GM19463 (cell line): ENCODE measurements around the gene DENND2D.
"Not testable (repeated sequence)": the region's sequence is repeated elsewhere in the genome, so short reads cannot be mapped to it uniquely, and the experiment has no call there.

Experiments used
- ATAC-seq: cut with Tn5 transposase; IDR thresholded peaks from one replicate; pipeline ENCODE4 v1.9.1; 2021; ENCODE audit warnings: mild to moderate bottlenecking, moderate library complexity; ENCODE audit not compliant: unreplicated experiment

The DENND2D gene

DNA sequence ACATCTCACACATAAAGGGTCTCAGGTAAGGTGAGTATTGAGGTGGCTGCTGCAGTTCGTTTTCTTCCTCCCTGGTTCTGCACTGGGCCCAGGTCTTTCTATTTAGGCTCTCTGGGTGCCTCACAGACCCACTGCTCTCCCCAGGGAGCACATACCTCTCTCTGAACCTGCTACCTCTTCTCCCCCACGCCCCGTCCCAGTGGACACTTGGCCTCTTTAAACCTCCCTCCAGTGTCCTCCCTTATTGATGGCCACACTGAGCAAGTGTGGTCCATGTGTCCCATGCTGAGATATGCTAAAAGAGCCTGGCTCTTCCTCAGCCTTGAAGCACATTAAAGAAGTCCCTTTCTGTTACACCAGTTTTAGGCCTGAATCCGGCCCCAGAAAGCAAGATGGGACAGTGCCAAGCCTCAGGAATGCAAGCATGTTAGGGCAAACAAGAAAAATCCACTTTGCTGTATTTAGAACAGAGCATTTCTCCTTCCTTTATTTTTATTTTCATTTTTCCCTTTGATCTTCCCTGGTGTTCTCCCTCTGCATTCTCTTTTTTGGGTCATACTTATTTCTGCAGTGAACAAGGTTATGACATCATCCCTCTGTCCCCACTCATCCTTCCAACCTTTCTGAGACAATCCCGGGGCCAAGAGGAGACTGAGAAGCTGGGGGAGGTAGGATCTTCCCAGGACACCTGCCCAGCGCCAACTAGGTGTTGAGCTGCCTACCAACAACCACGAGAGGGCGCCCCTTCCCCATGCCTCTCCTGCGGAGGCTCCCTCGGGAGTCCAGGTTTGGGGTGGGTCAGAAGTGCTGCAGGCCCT is 22.1 kb upstream of the DENND2D start:
- ATAC-seq = no peak

DNA sequence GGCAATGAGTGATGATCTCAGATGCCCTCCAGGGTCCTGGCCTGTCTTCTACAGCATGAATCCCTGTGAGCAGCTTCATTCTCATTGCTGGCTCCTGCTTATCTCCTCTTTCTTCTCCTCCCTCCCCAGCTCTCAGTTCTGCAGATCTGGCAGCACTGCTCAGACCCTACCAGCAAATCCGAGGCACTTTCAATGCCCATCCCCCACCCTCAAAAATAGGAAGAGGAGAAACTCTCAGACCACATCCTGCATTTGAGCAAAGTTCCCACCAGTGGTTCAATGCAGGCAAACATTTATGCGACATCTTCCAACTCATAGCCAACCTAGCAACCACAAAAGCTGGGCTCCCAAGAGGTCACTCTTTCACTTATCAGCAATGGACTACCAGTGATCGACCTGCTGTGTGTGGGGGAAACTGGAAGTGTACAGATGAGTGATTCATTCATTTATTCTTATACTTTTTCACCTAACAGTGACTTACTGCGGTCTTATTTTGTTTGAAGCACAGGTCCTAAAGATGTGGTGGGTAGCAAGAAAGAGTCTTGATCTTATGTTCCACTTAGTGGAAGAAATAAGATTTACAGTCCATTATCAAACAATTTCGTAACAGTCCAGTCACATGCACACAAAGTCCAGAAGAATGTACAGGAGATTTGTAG is 21.3 kb upstream of the DENND2D start:
- ATAC-seq = peak; percentile 62

DNA sequence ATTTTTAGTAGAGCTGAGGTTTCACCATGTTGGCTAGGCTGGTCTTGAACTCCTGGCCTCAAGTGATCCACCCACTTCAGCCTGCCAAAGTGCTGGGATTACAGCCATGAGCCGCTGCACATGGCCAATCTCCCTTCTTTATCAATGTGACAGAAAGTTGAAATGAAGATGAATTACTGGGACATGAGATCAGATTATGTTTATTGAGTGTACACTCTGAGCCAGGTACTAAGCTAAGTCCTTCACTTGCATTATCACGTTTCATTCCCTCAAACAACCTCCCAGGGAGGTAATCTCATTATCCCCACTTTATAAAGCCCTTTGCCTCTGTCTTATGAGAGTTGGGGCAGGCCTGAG is 20.8 kb upstream of the DENND2D start:
- no peak for ATAC-seq

DNA sequence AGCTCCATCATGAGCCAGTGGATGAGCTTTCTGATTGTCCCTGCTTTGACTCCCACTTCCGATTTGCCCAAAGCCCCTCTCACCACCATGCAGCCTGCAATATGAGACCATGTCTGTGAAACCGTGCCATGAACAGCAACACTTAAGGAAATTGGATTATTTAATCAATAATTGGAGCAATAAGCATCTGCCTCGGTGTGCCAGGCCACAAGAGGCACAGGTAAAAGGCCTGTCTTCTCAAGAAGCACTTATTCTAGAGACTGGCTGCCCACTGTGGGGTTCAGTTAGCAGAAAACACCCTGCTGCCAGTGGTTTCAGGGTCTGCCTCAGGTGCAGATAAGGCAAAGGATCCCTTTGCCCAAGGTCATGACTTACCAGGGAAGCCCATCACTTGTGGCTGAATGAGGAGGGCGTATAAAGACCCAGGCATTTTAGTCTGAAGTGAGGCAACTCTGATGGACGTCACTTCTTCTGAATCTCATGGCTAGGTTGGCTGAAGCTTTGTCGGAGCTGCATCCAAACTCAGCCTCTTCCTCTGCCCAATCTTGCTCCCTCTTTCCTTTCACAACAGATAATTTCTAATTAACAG is 19.9 kb upstream of the DENND2D start:
- ATAC-seq = no peak

DNA sequence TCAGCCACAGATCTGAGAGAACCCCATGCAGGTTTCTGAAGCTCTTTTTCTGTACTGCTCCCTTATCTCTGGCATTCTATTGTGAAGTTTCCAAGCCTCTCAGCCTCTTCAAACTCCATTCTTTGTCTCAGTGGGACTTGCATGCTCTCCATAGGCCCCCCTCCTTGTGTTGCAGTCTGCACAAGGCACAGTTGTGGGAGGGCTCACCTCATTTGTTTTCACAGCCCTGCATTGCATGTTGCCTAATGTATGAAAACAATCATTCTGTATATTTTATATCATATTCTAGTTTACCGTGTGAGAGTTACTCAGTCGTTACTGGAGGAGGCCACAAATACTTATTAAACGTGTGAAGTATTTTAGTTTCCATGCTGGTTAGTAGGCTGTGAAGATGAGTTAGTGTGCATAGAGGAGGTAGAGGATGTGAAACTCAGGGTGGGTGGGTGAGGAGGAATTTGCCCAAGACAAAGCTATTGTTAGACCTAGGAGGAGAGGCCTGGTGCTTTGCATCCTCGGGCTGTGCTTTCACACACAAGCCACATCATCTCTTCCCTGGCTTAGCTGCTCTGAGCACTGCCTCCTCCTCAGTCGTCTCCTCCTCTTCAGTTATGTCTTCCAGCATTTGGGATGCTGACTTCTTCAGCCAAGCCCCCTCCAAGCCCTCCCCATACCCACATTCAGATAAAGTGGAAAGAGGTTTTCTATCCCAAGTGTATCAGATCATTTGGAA is 19.3 kb upstream of the DENND2D start:
- peak; percentile 29 for ATAC-seq

DNA sequence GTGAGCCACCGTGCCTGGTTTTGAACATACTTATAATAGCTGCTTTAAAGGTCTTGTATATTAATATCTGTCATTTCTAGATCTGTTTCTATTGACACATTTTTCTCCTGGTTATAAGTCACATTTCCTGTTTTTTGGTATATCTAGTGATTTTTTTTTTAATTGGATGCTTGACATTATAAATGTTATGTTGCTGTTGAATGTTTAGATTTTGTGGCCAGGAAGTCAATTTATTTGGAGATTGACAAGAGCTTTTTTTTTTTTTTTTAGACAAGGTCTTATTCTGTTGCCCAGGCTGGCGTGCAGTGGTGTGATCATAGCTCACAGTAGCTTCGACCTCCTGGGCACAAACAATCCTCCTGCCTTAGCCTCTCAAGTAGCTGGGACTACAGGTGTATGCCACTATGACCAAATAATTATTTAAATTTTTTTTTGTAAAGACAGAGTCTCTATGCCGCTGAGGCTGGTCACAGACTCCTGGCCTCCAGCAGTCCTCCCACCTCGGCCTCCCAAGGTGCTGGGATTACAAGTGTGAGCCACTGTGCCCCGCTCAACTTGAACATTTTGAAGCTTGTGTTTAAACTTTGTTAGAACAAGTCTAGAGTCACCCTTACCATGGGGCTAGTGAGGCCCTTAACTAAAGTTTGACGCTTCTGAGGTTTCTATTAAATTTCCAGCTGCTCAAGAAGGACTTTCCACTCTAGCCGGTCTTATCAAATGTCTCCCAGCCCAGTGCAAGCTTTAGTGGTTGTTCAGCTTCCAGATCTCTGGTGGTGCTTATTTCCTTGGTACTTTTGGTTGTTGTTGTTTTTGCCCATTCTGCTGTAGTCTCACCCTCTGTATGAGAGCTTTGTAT is 18.5 kb upstream of the DENND2D start:
- no peak for ATAC-seq

DNA sequence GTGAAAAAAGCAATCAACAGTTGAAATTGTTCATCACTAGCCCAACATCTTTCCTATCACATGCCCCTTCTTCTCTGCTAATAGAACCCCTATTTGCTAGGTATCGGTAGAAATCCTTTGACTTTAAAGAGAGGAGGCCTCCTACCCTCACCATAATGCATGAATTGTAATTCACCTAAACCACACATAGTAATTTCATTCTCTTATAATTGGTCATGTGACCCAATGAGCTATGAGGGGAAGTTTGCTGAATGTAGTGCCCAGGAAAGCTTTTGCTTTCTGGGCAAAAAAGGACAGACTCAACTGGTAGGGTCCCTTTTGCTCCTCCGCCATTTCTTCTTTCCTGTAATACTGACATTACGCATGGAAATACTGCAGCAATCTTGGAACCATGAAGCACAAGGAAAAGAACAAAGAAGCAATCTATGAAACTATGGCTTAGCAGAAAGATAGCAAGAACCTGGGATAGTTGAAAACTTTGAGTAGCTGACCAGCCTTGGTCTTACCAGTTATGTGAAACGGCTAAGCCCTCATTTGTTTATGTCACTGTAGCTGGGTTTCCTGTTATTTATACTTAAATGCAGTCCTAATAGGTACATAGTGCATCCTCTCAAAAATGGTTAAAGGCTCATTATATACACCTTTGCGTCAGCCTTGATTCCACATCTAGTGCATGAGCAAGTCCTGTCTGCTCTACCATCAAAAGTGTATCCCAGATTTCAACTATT is 16.9 kb upstream of the DENND2D start:
- ATAC-seq = no peak

DNA sequence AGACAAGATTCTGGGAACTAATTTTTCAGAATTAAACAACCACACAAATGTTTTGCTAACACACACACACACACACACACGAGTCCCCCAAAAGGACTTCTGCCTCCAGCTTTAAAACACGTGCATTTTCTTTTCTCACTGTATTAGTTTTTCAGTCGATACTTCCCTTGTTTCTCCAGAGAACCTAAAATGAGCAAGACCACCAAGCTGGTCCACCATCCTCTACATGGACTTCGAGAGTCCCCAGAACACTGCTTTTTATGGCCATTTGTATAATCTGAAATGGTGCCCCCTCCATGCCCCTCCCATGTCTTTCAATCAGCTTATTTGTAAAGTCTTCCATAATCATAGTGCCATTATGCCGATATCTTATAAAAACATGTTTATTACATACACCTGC is 16.3 kb upstream of the DENND2D start:
- no peak for ATAC-seq

DNA sequence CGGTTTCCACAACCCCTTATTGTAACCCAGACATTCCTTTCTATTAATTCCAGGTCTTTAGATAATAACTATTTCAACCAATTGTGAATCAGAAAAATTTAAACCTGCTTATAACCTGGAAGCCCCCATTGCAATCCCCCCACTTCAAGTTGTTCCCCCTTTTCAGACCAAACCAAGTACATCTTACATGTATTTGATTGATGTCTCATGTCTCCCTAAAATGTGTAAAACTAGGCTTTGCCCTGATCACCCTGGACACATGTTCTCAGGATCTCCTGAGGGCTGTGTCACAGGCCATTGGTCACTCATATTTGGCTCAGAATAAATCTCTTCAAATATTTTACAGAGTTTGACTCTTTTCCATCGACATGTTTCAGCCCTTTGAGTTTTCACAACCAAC is 14.8 kb upstream of the DENND2D start:
- not testable (repeated sequence) for ATAC-seq

DNA sequence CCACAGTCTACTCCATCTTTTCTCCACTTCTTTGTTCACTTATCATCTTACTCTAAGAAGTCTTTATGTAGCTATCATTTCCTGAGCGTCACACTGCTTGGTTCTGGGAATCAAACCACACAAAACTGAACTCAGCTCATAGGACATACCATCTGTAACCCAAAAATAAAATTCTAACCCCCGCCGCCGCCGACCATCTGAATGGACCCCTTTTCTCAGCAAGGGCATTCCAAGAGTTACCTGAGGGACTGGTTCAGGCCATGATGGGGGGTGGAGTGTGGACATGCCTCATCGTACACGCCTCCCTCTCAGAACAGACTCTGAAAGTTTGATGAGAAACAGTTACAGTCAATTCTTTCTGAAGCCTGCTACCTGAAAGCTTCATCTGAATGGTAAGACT is 14.4 kb upstream of the DENND2D start:
- no peak for ATAC-seq

DNA sequence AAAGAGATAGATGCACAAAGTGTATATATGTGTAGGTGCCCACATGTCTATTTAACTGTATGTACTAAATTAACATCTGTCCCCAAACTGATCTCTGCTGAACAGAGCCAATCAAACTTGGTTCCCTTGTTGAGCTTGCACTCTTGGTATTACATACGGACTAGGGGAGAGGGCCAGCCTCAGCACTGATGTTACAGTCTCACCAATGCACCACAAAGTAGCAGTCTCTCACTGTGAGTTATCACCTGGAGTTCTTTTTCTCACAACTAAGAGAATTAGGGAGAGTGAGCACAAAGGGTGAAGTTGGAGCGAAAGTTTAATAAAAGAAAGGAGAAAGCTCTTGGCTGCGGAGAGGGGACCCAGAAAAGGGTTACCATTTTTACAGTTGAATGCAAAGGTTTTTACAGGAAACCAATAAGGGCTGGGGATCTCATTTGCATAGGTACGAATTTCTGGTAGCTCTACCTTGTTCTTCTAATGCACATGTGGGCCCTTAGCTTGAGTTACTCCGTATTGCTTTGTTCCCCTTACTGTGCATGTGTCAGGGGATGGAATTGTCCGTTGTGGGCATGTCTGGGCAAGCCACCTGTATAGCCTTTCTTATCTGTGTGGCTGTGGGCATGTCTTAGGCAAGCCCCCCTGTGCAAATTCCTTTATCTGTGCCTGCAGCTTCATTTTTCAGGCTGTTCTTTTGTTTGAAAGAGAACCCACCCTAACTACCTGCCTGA is 13.8 kb upstream of the DENND2D start:
- ATAC-seq = peak; percentile 19

DNA sequence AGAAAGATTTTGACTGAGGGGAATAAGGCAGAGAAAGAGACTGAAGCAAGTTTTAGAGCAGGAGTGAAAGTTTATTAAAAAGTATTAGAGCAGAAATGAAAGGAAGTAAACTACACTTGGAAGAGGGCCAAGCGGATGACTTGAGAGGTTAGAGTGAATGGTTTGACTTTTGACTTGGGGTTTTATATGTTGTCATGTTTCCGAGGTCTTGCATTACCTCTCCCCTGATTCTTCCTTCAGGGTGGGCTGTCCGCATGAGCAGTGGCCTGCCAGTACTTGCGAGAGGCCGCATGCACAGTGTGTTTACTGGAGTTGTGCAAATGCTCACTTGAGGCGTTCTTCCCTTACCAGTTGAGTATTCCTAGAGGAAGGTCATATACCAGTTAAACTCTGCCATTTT is 13.0 kb upstream of the DENND2D start:
- no peak for ATAC-seq

DNA sequence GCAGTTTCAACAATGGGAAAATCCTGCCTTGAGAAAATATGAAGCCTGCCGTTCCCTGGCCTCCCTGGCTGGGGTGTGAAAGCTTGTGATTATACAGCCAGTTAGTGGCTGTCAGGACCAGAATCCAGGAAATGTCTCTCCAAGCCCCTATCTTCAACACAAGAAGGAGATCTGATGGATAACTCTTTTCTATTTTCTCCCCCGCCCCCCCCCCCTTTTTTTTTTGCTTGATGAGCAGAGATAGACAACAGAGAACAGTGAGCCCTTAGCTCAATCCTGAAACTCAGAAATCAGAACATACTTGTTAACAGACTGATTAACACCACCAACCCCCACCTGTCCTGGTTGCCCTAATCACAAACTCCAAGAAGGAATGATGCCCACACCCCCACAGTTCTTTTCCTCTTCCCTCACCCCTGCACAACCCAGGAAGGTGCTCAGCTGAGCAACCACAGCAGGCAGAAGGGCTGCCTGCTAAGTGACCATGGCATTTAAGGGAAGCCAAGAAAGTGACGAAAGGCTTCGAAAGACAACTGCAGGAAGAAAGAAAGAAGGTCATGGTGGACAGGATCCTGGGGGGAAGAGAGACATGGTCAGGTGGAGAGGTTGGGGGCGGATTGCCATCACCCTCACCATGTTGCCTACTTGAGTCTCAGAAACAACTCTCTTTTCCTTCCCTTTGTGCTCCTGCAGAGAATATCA is 12.3 kb upstream of the DENND2D start:
- no peak for ATAC-seq

DNA sequence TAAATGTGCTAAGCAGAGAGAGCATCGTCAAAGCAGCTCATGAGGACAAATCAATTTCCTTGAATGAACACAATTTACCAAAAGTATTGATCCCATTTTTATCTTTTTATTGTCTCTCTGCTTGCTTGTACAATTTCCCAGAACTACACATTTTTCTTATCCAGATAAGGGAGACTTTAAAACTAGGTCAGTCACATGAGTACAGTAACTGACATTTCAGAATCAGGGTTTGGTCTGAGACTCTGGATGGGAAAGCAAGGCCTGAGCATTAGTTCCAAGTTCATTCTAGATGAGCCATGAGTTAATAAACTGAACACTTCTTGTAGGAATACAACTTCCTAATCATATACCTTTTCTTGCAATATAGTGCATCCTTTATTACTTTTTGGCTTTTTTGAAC is 11.5 kb upstream of the DENND2D start:
- no peak for ATAC-seq

DNA sequence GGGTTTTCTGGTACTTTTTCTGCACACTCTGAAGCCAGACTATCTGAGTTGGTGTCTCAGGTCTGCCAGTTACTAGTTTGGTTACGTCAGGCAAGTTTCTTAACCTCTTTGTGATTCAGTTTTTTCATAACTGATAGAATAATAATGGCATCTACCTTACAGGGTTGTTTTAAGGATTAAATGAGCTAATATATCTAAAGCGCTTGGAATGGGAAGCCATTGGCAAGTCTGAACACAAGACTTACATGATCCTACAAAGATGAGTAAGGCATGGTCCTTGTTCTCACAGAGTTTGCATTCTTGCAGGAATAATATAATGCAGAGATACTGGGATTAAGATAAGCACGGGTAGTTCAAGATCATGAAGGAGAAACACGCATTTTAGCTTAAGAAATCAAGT is 9.2 kb upstream of the DENND2D start:
- no peak for ATAC-seq

DNA sequence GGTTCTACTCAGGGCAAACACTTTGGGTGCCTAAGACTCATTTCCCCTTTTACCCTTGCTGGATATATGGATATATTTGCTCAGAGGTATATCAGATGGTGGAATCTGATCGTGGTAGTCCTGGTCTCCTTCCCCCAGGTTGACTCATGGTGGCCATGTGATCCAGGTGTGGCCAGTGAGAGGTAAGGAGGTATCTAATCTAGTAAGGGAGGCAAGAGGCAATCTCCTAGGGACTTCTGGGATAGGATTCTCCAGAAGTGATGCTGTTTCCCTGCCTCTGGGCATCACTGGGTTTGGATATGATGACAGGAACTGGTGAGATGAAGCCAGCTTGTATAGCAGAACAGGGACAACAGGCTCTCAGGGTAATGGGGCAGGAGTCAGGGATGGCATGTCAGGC is 8.5 kb upstream of the DENND2D start:
- no peak for ATAC-seq

DNA sequence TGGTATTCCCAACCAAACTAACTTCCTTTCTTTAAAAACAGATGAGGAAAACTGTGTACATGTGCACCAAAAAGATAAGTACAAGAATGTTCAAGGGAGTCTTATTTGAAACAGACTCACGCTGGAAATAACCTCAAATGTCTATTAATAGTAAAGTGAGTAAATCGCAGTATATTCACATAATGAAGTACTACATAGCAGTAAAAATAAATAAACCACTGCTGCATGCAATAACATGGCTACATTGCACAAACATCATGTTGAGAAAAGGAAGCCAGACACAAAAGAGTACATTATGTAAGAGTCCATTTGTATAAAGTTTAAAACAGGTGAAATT is 5.2 kb upstream of the DENND2D start:
- no peak for ATAC-seq

DNA sequence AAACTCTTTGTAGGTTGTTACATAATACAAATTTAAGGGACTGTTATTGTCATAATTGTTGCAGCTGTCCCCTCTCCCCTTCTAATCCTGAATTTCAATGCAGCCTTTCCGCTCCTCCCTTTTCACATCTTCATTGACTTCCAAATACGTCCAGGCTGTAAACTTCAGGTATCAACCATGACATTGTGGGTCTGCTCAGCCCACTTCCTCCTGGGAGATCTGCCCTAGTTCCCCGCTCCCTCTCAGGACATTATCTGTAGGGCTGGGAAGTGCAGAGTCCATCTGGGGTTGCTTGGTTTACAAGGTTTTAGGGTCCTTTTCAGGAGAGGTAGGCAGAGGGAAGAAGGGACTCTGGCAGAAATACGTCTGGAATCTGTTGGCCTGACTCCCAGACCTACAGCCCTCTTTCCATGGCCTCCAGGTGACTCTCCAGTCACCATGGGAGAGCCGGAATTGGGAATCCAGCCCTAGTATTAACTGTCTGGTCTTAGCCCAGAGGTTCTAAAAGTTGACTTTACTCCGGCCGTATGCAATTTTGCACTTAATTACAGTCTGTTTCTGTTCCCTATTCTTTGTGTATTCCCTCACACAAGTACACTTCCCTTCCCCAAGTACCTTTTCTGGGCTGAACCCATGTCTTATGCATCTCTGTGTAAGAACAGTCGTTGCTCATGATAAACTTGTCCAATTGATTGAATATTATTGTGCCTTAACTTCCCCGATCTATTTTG is 4.7 kb upstream of the DENND2D start:
- no peak for ATAC-seq
